ENCODE data around the gene RBBP8.

The RBBP8 gene

GRCh38 chr18:23053776-23054457, 120.8 kb downstream of the RBBP8 start:
- no peak overlapping the region for H3K9ac ChIP-seq (ENCODE audit: low read depth, low read length, poor library complexity)
- H3K27ac ChIP-seq (replicated peaks; ENCODE audit: low read length): no peak overlapping the region
- no peaks in the 10 kb centered on the region for H3K79me1 ChIP-seq (ENCODE audit: low read depth, low read length)
- peak overlapping the region; percentile 25 for H2BK12ac ChIP-seq (ENCODE audit: low read length)
- WGBS, 2 donors (ENCODE audit: extremely low coverage in 2 of 2, insufficient read length in 2 of 2, insufficient replicate concordance in 1 of 2): no CpG with 5 or more reads among the region's 15 CpGs
- H2BK120ac ChIP-seq (ENCODE audit: low read depth, low read length): no peak overlapping the region
- no peak overlapping the region for H2AFZ ChIP-seq (ENCODE audit: low read length)
- peak; percentile 40 for DNase-seq (ENCODE audit: low spot score)
- no peak overlapping the region for H4K8ac ChIP-seq (ENCODE audit: low read depth, low read length)
- H4K91ac ChIP-seq (ENCODE audit: low read depth, low read length, poor library complexity): no peak overlapping the region
- no peak overlapping the region for H2BK15ac ChIP-seq (ENCODE audit: low read length)
- no peak overlapping the region for H3K23ac ChIP-seq (ENCODE audit: low read depth, low read length, poor library complexity)
- no peak overlapping the region for H3K4me2 ChIP-seq (ENCODE audit: insufficient read depth, low read length, poor library complexity, severe bottlenecking)
- H3K4ac ChIP-seq (ENCODE audit: low read length): no peak overlapping the region
- no peak overlapping the region for H3K14ac ChIP-seq (ENCODE audit: low read length)
- H3K9me3 ChIP-seq (replicated peaks in 1 of 2; ENCODE audit: control insufficient read depth in 2 of 2, insufficient read depth in 1 of 2, low read depth in 1 of 2, low read length in 2 of 2): no peaks in the 10 kb centered on the region
- peaks cover 0 to 6% (median 0%) of the 10 kb centered on the region in 3 experiments for H3K27me3 ChIP-seq (ENCODE audit: control insufficient read depth in 3 of 3, insufficient read depth in 3 of 3, low read depth in 1 of 3, low read length in 3 of 3)
- no peak overlapping the region for H3K4me3 ChIP-seq (ENCODE audit: low read length in 2 of 2)
- H2AK5ac ChIP-seq (ENCODE audit: low read depth, low read length): no peak overlapping the region
- no peak overlapping the region for H2BK5ac ChIP-seq (ENCODE audit: low read length)
- no peak overlapping the region for H3K18ac ChIP-seq (ENCODE audit: low read length)
- H3K36me3 ChIP-seq (replicated peaks in 1 of 2; ENCODE audit: control insufficient read depth in 2 of 2, insufficient read depth in 2 of 2, low read length in 2 of 2): no peaks in the 10 kb centered on the region
- peaks cover 0 to 5% of the 10 kb centered on the region in 2 donors for H3K4me1 ChIP-seq (ENCODE audit: control insufficient read depth in 2 of 2, insufficient read depth in 1 of 2, low read depth in 1 of 2, low read length in 2 of 2)

- Histone ChIP-seq H3K79me1 (ENCODE audit: low read depth, low read length) (no peaks in the 10 kb centered on the region), H3K9me3 (replicated peaks in 1 of 2; ENCODE audit: control insufficient read depth in 2 of 2, insufficient read depth in 1 of 2, low read depth in 1 of 2, low read length in 2 of 2) (no peaks in the 10 kb centered on the region), H3K27ac (replicated peaks; ENCODE audit: low read length) (no peak overlapping the region), H3K4me3 (ENCODE audit: low read length in 2 of 2) (no peak overlapping the region), H2BK15ac (ENCODE audit: low read length) (no peak overlapping the region), H3K9ac (ENCODE audit: low read depth, low read length, poor library complexity) (no peak overlapping the region), H3K27me3 (ENCODE audit: control insufficient read depth in 3 of 3, insufficient read depth in 3 of 3, low read depth in 1 of 3, low read length in 3 of 3) (peaks cover 0 to 6% (median 0%) of the 10 kb centered on the region in 3 experiments), H3K18ac (ENCODE audit: low read length) (no peak overlapping the region), H2AK5ac (ENCODE audit: low read depth, low read length) (no peak overlapping the region), H3K14ac (ENCODE audit: low read length) (peak overlapping the region; percentile 9), H2BK5ac (ENCODE audit: low read length) (no peak overlapping the region), H3K36me3 (replicated peaks in 1 of 2; ENCODE audit: control insufficient read depth in 2 of 2, insufficient read depth in 2 of 2, low read length in 2 of 2) (no peaks in the 10 kb centered on the region), H3K23ac (ENCODE audit: low read depth, low read length, poor library complexity) (no peak overlapping the region), H3K4me2 (ENCODE audit: insufficient read depth, low read length, poor library complexity, severe bottlenecking) (no peak overlapping the region), H2BK12ac (ENCODE audit: low read length) (no peak overlapping the region), H2AFZ (ENCODE audit: low read length) (no peak overlapping the region), H2BK120ac (ENCODE audit: low read depth, low read length) (no peak overlapping the region), H3K4ac (ENCODE audit: low read length) (no peak overlapping the region), H4K91ac (ENCODE audit: low read depth, low read length, poor library complexity) (no peak overlapping the region), H4K8ac (ENCODE audit: low read depth, low read length) (no peak overlapping the region), H3K4me1 (ENCODE audit: control insufficient read depth in 2 of 2, insufficient read depth in 1 of 2, low read depth in 1 of 2, low read length in 2 of 2) (peaks cover 0 to 5% of the 10 kb centered on the region in 2 donors)
- DNase-seq (ENCODE audit: low spot score): no peak
- WGBS, 2 donors (ENCODE audit: extremely low coverage in 2 of 2, insufficient read length in 2 of 2, insufficient replicate concordance in 1 of 2): no CpG with 5 or more reads among the region's 6 CpGs
Measured at GRCh38 chr18:23054553-23054952, 121.4 kb downstream of the RBBP8 start.

- no peak overlapping the region for H4K91ac ChIP-seq (ENCODE audit: low read depth, low read length, poor library complexity)
- H3K4me3 ChIP-seq (ENCODE audit: low read length in 2 of 2): no peak overlapping the region
- H3K9ac ChIP-seq (ENCODE audit: low read depth, low read length, poor library complexity): no peak overlapping the region
- no peak overlapping the region for H3K14ac ChIP-seq (ENCODE audit: low read length)
- no peak overlapping the region for H2AFZ ChIP-seq (ENCODE audit: low read length)
- WGBS, 2 donors (ENCODE audit: extremely low coverage in 2 of 2, insufficient read length in 2 of 2, insufficient replicate concordance in 1 of 2): no CpG with 5 or more reads among the region's 4 CpGs
- DNase-seq (ENCODE audit: low spot score): no peak
- H3K4me2 ChIP-seq (ENCODE audit: insufficient read depth, low read length, poor library complexity, severe bottlenecking): no peak overlapping the region
- no peaks in the 10 kb centered on the region for H3K79me1 ChIP-seq (ENCODE audit: low read depth, low read length)
- no peak overlapping the region for H3K18ac ChIP-seq (ENCODE audit: low read length)
- H2BK15ac ChIP-seq (ENCODE audit: low read length): no peak overlapping the region
- H3K27ac ChIP-seq (replicated peaks; ENCODE audit: low read length): no peak overlapping the region
- H2BK12ac ChIP-seq (ENCODE audit: low read length): no peak overlapping the region
- no peak overlapping the region for H3K23ac ChIP-seq (ENCODE audit: low read depth, low read length, poor library complexity)
- no peaks in the 10 kb centered on the region for H3K9me3 ChIP-seq (replicated peaks in 1 of 2; ENCODE audit: control insufficient read depth in 2 of 2, insufficient read depth in 1 of 2, low read depth in 1 of 2, low read length in 2 of 2)
- H2AK5ac ChIP-seq (ENCODE audit: low read depth, low read length): no peak overlapping the region
- no peak overlapping the region for H2BK5ac ChIP-seq (ENCODE audit: low read length)
- H3K4me1 ChIP-seq (ENCODE audit: control insufficient read depth in 2 of 2, insufficient read depth in 1 of 2, low read depth in 1 of 2, low read length in 2 of 2): peaks cover 0 to 5% of the 10 kb centered on the region in 2 donors
- no peak overlapping the region for H3K4ac ChIP-seq (ENCODE audit: low read length)
- no peaks in the 10 kb centered on the region for H3K36me3 ChIP-seq (replicated peaks in 1 of 2; ENCODE audit: control insufficient read depth in 2 of 2, insufficient read depth in 2 of 2, low read length in 2 of 2)
- no peak overlapping the region for H4K8ac ChIP-seq (ENCODE audit: low read depth, low read length)
- H2BK120ac ChIP-seq (ENCODE audit: low read depth, low read length): no peak overlapping the region
- H3K27me3 ChIP-seq (ENCODE audit: control insufficient read depth in 3 of 3, insufficient read depth in 3 of 3, low read depth in 1 of 3, low read length in 3 of 3): peaks cover 0 to 6% (median 0%) of the 10 kb centered on the region in 3 experiments
Measured at GRCh38 chr18:23056315-23056714, 123.2 kb downstream of the RBBP8 start.

- Histone ChIP-seq H3K9ac (ENCODE audit: low read depth, low read length, poor library complexity) (no peak overlapping the region), H2BK5ac (ENCODE audit: low read length) (no peak overlapping the region), H3K23ac (ENCODE audit: low read depth, low read length, poor library complexity) (no peak overlapping the region)
Measured at GRCh38 chr18:23057096-23057495, 124.0 kb downstream of the RBBP8 start.

More at GRCh38 chr18:23057096-23057495, 124.0 kb downstream of the RBBP8 start:
- Histone ChIP-seq H3K36me3 (replicated peaks in 1 of 2; ENCODE audit: control insufficient read depth in 2 of 2, insufficient read depth in 2 of 2, low read length in 2 of 2) (no peaks in the 10 kb centered on the region), H4K8ac (ENCODE audit: low read depth, low read length) (no peak overlapping the region), H2BK120ac (ENCODE audit: low read depth, low read length) (no peak overlapping the region), H3K4ac (ENCODE audit: low read length) (no peak overlapping the region), H2BK12ac (ENCODE audit: low read length) (no peak overlapping the region), H2AK5ac (ENCODE audit: low read depth, low read length) (no peak overlapping the region), H3K18ac (ENCODE audit: low read length) (no peak overlapping the region), H3K14ac (ENCODE audit: low read length) (no peak overlapping the region), H3K9me3 (replicated peaks in 1 of 2; ENCODE audit: control insufficient read depth in 2 of 2, insufficient read depth in 1 of 2, low read depth in 1 of 2, low read length in 2 of 2) (no peaks in the 10 kb centered on the region), H3K27ac (replicated peaks; ENCODE audit: low read length) (no peak overlapping the region), H3K4me1 (ENCODE audit: control insufficient read depth in 2 of 2, insufficient read depth in 1 of 2, low read depth in 1 of 2, low read length in 2 of 2) (peaks cover 0 to 5% of the 10 kb centered on the region in 2 donors), H3K79me1 (ENCODE audit: low read depth, low read length) (no peaks in the 10 kb centered on the region), H2BK15ac (ENCODE audit: low read length) (no peak overlapping the region), H3K4me2 (ENCODE audit: insufficient read depth, low read length, poor library complexity, severe bottlenecking) (no peak overlapping the region), H4K91ac (ENCODE audit: low read depth, low read length, poor library complexity) (no peak overlapping the region), H3K4me3 (ENCODE audit: low read length in 2 of 2) (no peak overlapping the region), H2AFZ (ENCODE audit: low read length) (no peak overlapping the region), H3K27me3 (ENCODE audit: control insufficient read depth in 3 of 3, insufficient read depth in 3 of 3, low read depth in 1 of 3, low read length in 3 of 3) (peaks cover 0 to 6% (median 0%) of the 10 kb centered on the region in 3 experiments)
- no peak for DNase-seq (ENCODE audit: low spot score)
- no CpG with 5 or more reads among the region's 2 CpGs for WGBS, 2 donors (ENCODE audit: extremely low coverage in 2 of 2, insufficient read length in 2 of 2, insufficient replicate concordance in 1 of 2)
